HEK293 (cell line): ENCODE measurements around the gene INPP5B.
A peak's percentile ranks its signal among the peaks of the same experiment; 100 is the strongest.

Source experiments
- CTCF ChIA-PET: fragments of 350-600 bp; formaldehyde crosslinking; extraction: SDS; loops from one replicate; lab custom pipeline; 2021; ENCODE audit warnings: antibody characterized with exemption; lab: Yijun Ruan, JAX
- POLR2A ChIA-PET: fragments of 300-600 bp; formaldehyde crosslinking; extraction: SDS; loops from one replicate; lab custom pipeline; 2020; ENCODE audit warnings: antibody characterized with exemption, inconsistent platforms; lab: Yijun Ruan, JAX
- H3K27ac ChIP-seq: fragments of 200-500 bp; sonication (Bioruptor generic); 2 replicates; pipeline ENCODE4 v1.5.1; 2014; ENCODE audit warnings: low read depth, low read length, control low read depth, inconsistent platforms; ENCODE audit errors: extremely low read depth
- H3K36me3 ChIP-seq, 2 experiments: fragments of 200-500 bp in 1 of 2; sonication (Bioruptor generic) in 1 of 2; 1 replicate in 1 of 2; 2 replicates in 1 of 2; pipeline ENCODE4 v1.5.1; 2014 to 2017; ENCODE audit warnings: inconsistent platforms in 2 of 2, low read length in 2 of 2; ENCODE audit not compliant: control insufficient read depth in 2 of 2, insufficient read depth in 1 of 2
- H3K4me1 ChIP-seq: fragments of 200-500 bp; sonication (Bioruptor generic); 2 replicates; pipeline ENCODE4 v1.5.1; 2014; ENCODE audit warnings: mild to moderate bottlenecking, low read length, inconsistent platforms; ENCODE audit not compliant: control insufficient read depth, insufficient read depth
- H3K4me3 ChIP-seq: 2 replicates; pipeline ENCODE4 v1.5.1; 2011; ENCODE audit warnings: low read depth, mild to moderate bottlenecking, control low read depth, low read length, moderate library complexity
- H3K9me3 ChIP-seq: fragments of 200-500 bp; sonication (Bioruptor generic); 2 replicates; pipeline ENCODE4 v1.5.1; 2014; ENCODE audit warnings: low read depth, low read length, inconsistent platforms; ENCODE audit not compliant: control insufficient read depth, insufficient read depth
- GLIS1 ChIP-seq: fragments of 450-650 bp; formaldehyde crosslinking; IDR thresholded peaks from 2 replicates; pipeline ENCODE4 v1.5.1; 2016; ENCODE audit warnings: missing biosample characterization, missing genetic modification characterization
- KLF1 ChIP-seq: fragments of 450-650 bp; formaldehyde crosslinking; IDR thresholded peaks from 2 replicates; pipeline ENCODE4 v1.5.1; 2016; ENCODE audit warnings: missing biosample characterization, missing genetic modification characterization
- PRDM6 ChIP-seq: fragments of 450-650 bp; formaldehyde crosslinking; IDR thresholded peaks from 2 replicates; pipeline ENCODE4 v1.5.1; 2017; ENCODE audit warnings: missing biosample characterization, missing genetic modification characterization
- SCRT1 ChIP-seq: fragments of 450-650 bp; formaldehyde crosslinking; IDR thresholded peaks from 2 replicates; pipeline ENCODE4 v1.5.1; 2016; ENCODE audit warnings: missing biosample characterization, missing genetic modification characterization, borderline replicate concordance
- SETDB1 ChIP-seq: IDR thresholded peaks from one replicate; pipeline ENCODE4 v1.6.1; 2017; ENCODE audit warnings: mild to moderate bottlenecking, low read length, moderate library complexity, mixed read lengths; ENCODE audit not compliant: insufficient read length
- ZBTB21 ChIP-seq: fragments of 450-650 bp; formaldehyde crosslinking; IDR thresholded peaks from 2 replicates; pipeline ENCODE4 v1.5.1; 2017; ENCODE audit warnings: missing biosample characterization, missing genetic modification characterization
- ZNF366 ChIP-seq: fragments of 450-650 bp; formaldehyde crosslinking; conservative IDR thresholded peaks from 2 replicates; pipeline ENCODE4 v1.5.1; 2016; ENCODE audit warnings: missing biosample characterization, missing genetic modification characterization
- ZNF549 ChIP-seq: fragments of 450-650 bp; IDR thresholded peaks from 2 replicates; pipeline ENCODE4 v1.5.1; 2018; ENCODE audit warnings: missing biosample characterization, missing genetic modification characterization, mild to moderate bottlenecking, inconsistent platforms, moderate library complexity
- ZNF596 ChIP-seq: fragments of 450-650 bp; IDR thresholded peaks from 2 replicates; pipeline ENCODE4 v1.5.0; 2018; ENCODE audit warnings: missing biosample characterization, mild to moderate bottlenecking, missing genetic modification characterization, moderate library complexity
- ZNF664 ChIP-seq: fragments of 450-650 bp; formaldehyde crosslinking; IDR thresholded peaks from 2 replicates; pipeline ENCODE4 v1.5.1; 2016; ENCODE audit warnings: missing biosample characterization, missing genetic modification characterization
- ZNF701 ChIP-seq: fragments of 450-650 bp; formaldehyde crosslinking; IDR thresholded peaks from 2 replicates; pipeline ENCODE4 v1.5.1; 2016; ENCODE audit warnings: missing biosample characterization, missing genetic modification characterization
- ZNF785 ChIP-seq: fragments of 450-650 bp; formaldehyde crosslinking; IDR thresholded peaks from 2 replicates; pipeline ENCODE4 v1.5.1; 2016; ENCODE audit warnings: missing biosample characterization, missing genetic modification characterization
- TF ChIP-seq, protein P1 (sequence below): fragments of 450-650 bp; formaldehyde crosslinking; optimal IDR thresholded peaks from 2 replicates; pipeline ENCODE3; 2016; ENCODE audit warnings: missing biosample characterization, mild to moderate bottlenecking, missing genetic modification characterization

The INPP5B gene

GRCh38 chr1:37926038-37926924 is 20.6 kb downstream of the INPP5B start:
- Histone ChIP-seq H3K4me3 (no peak overlapping the region), H3K36me3 (peaks cover 0 to 10% of the 10 kb centered on the region in 2 experiments; a peak in 2 of 3 replicates), H3K9me3 (no peaks in the 10 kb centered on the region), H3K4me1 (peaks cover 8% of the 10 kb centered on the region), H3K27ac (no peak overlapping the region)
- TF ChIP-seq PRDM6 (tag by site-specific recombination): peak; percentile 38; the same call in 1 of the 2 replicates
- TF ChIP-seq ZNF596 (tag by site-specific recombination): 0 out of 2 replicates have a peak, but pooled peaks have one; percentile 10
- TF ChIP-seq ZNF664: no peak
- no peak for TF ChIP-seq ZNF785 (tag by site-specific recombination)
- TF ChIP-seq, protein P1, sequence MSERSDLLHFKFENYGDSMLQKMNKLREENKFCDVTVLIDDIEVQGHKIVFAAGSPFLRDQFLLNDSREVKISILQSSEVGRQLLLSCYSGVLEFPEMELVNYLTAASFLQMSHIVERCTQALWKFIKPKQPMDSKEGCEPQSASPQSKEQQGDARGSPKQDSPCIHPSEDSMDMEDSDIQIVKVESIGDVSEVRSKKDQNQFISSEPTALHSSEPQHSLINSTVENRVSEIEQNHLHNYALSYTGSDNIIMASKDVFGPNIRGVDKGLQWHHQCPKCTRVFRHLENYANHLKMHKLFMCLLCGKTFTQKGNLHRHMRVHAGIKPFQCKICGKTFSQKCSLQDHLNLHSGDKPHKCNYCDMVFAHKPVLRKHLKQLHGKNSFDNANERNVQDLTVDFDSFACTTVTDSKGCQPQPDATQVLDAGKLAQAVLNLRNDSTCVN (tag by site-specific recombination): no peak
- TF ChIP-seq KLF1 (tag by site-specific recombination): peak; percentile 24; the same call in 1 of the 2 replicates
- peak; percentile 45 for TF ChIP-seq SETDB1
- CTCF ChIA-PET: interaction anchor here (0.6 to 1.5 kb wide), 4 partner anchors 10 to 171 kb away, joined by 3 to 7 read pairs (median 4); no protein-coding TSS in a partner anchor
- POLR2A ChIA-PET: interaction anchor here (0.7 to 1.5 kb wide), 2 partner anchors 118 to 298 kb away, joined by 3 to 4 read pairs; partner anchors contain the start of genes C1orf122 and YRDC

GRCh38 chr1:37925316-37925715 is 21.5 kb downstream of the INPP5B start:
- H3K4me3 ChIP-seq: no peak overlapping the region
- no peak overlapping the region for H3K27ac ChIP-seq
- peaks cover 0 to 8% of the 10 kb centered on the region in 2 experiments; a peak in 2 of 3 replicates for H3K36me3 ChIP-seq
- POLR2A ChIA-PET: no interaction called here
- peaks cover 3% of the 10 kb centered on the region; the same call in 1 of the 2 replicates for H3K4me1 ChIP-seq
- TF ChIP-seq ZBTB21 (tag by site-specific recombination) (no peak), ZNF366 (tag by site-specific recombination) (no peak)
- H3K9me3 ChIP-seq: no peaks in the 10 kb centered on the region
- CTCF ChIA-PET: interaction anchor here (0.9 to 1.5 kb wide), 2 partner anchors 33 to 37 kb away, joined by 3 to 7 read pairs; no protein-coding TSS in a partner anchor

DNA sequence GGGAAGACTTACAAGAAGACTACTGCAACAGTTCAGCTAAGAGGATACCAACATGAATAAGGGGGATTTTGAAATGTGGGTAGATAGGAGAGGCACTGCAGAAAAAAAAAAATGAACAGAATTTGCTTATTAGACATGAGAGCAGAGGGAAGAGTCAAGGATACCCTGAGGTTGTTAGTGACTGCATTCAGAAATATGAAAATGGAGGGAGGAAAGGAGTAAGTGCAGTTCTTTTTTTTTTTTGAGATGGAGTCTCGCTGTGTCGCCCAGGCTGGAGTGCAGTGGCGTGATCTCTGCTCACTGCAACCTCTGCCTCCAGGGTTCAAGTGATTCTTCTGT is 23.3 kb downstream of the INPP5B start:
- peaks cover 0 to 10% of the 10 kb centered on the region in 2 experiments; a peak in 2 of 3 replicates for H3K36me3 ChIP-seq
- ChIA-PET CTCF (interaction anchor here (0.6 to 1.0 kb wide), 4 partner anchors 13 to 950 kb away, joined by 3 to 4 read pairs (median 3); no protein-coding TSS in a partner anchor), POLR2A (interaction anchor here (1.0 to 1.1 kb wide), 2 partner anchors 8 to 9 kb away, joined by 3 to 4 read pairs; no protein-coding TSS in a partner anchor)
- H3K4me3 ChIP-seq: no peak overlapping the region
- no peak overlapping the region for H3K27ac ChIP-seq
- peaks cover 3% of the 10 kb centered on the region; the same call in 1 of the 2 replicates for H3K4me1 ChIP-seq
- H3K9me3 ChIP-seq: no peaks in the 10 kb centered on the region
- TF ChIP-seq SCRT1 (tag by site-specific recombination): no peak
- TF ChIP-seq ZNF701 (tag by site-specific recombination): no peak
- no peak for TF ChIP-seq GLIS1
- no peak for TF ChIP-seq ZNF549 (tag by site-specific recombination)
- TF ChIP-seq, all 188 proteins: peak for 0
